SK-MEL-5 (cell line): Measurements from ENCODE around the gene PLA2G4E. TPM values are rescaled to one million over a fixed set of nuclear protein-coding genes. Genes with fewer than 3 reads are reported as not detected.

Experiments used
- DNase-seq: peaks from one replicate; pipeline ENCODE4 v3.0.0-alpha.2; 2016; ENCODE audit warnings: low read depth, low spot score
- in situ Hi-C: cut with HindIII; loops from 2 replicates; pipeline ENCODE4 v1.10.0; 2016; ENCODE audit warnings: low sequenced_read_pairs, high pct_unique_total_duplicates, low pct_unique_long_range_greater_than_20kb
- total RNA-seq: library from RNA; depleted of rRNA; stranded (reverse); fragments of >200 nt; shearing (Covaris generic); gene quantifications from 2 replicates; pipeline ENCODE4 v1.2.3, GENCODE V29; 2014

The PLA2G4E gene
- total RNA-seq, 1 experiment from 2014 or later, result not detected

DNA sequence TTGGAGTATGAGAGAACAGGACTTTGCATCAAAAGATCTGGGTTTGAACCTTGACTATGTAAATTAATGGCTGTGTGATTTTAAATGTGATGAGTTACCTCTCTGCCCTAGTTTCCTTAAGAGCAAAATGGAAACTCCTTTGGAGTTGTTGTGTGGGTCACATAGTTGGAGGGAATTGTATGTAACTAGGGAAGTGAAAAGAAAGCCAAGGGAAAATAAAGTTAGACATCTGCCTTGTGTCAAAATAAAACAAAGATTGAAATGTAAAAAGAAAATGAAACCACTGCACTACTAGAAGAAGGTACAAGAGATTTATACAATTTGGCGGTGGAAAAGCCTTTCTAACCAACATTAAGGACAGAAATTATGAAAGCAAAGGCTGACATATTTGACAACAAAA, 46.8 kb downstream of the PLA2G4E start:
- no peak for DNase-seq
- in situ Hi-C loops, result no loop called here

GRCh38 chr15:41972253-41973242, 48.3 kb downstream of the PLA2G4E start, which contains the start of gene EHD4:
Gene EHD4, minus strand, starts transcription at chr15:41972557. Its CDS starts 63 bp downstream, at chr15:41972494.
- DNase-seq, result peak; percentile 100
- in situ Hi-C loops, result no loop called here

DNA sequence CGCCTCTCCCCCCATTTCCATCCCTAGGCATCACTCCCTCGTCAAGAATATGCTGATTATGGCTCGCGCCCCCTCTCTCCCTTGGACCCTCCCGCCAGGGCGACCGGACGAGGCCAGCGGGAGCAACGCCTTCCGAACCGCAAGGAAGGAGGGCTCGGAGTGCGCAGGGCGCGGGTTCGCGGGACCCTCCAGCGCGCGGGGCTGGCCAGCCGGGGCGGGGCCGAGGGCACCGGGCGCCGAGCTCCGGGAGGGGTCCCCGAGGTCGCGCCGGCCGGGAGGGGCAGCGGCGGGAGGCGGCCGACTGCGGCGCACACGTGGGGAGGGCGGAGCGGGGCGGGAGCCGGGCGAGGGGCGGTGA, 49.0 kb downstream of the PLA2G4E start:
- in situ Hi-C loops, result no loop called here
- no peak for DNase-seq

DNA sequence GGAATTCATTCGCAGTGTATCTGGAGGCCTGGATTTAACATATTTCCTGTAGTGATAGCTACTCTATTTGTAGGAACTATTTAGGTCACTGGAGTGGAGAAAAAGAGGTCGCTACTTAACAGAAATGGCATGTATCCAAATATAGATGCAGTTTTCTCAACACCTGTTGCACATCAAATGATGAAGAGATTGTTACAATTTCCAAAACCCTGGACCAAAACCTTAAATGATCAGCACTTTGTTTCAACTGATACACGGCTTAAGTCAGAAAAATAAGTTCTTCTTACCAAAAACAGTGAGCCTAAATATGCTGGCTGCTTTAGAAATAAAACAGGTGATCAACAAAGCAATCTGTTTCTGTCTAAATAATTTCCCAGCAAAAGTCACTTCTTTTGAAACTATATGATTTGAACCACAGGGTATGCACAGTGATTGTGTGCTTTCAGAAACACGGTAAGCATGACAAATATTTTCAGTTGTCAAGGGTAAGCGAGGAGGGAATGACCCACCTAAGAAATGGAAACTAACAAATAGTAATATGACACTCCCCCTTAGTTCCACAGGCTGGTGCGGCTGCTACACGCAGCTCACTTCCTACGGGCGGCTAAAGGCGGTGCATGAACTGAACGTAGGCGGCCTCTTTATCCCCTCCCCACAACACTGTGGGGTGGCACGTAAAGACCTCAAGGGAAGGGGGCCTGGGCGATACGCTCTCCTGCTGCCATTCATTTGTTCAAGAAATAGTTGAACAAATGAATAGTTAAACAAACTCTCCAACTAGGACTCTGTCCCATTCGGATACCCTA, 49.5 kb downstream of the PLA2G4E start:
- DNase-seq, result peak; percentile 46
- in situ Hi-C loops, result no loop called here

DNA sequence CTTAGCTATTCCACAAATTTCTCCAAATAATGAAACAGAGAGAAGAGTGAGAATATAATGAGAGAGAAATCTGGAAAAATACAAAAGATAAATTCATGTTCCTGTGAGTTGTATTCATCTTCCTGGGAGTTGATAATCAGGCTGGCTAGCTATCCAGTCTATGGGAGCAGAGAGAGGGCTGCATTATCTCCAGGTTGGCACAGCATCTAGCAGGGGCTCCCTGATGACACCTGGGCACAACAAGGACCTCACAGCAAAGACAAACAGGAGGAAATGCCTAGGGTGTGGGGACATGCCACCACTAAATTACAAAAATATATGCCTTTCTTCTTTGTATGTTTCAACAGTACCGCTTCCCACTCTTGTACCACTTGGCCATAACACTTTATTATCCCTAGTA, 50.4 kb downstream of the PLA2G4E start:
- DNase-seq, result no peak
- in situ Hi-C loops, result no loop called here

DNA sequence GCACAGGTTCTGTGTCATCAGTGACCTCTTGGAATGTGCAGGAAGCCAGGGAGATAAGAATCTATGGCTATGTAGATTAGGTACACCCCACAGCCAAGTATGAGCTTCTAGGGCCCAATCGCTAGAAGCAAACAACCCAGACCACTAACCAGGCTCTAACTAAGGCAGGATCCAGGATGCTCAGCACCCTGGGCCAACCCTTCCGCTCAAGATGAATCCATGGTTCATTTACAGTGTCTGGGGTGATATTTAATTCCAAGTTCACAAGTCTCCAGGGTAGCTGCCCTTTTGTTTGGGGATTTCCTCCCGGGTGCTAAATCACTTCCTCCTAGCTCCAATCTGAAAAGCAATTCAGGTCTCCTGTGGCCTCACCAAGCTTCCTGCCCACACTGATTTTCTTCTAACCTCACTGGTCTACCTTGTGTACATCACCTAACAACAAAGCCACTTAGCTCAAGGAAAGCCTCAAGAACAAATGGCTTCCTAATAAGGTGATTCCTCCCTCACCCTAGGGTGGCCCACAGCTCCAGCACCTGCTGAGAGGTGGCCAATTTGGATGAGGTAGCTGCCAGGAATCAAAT, 50.9 kb downstream of the PLA2G4E start:
- in situ Hi-C loops, result no loop called here

GRCh38 chr15:41968701-41969100, 52.1 kb downstream of the PLA2G4E start:
- in situ Hi-C loops, result no loop called here
- DNase-seq, result no peak

More for the DNA sequence above, 50.9 kb downstream of the PLA2G4E start:
- DNase-seq, result no peak

GRCh38 chr15:41967506-41968206, 53.2 kb downstream of the PLA2G4E start:
- DNase-seq, result no peak
- in situ Hi-C loops, result no loop called here

- in situ Hi-C loops, result no loop called here
Measured at GRCh38 chr15:41966920-41967465, 53.8 kb downstream of the PLA2G4E start.

GRCh38 chr15:41966414-41966812, 54.4 kb downstream of the PLA2G4E start:
- DNase-seq, result no peak
- in situ Hi-C loops, result no loop called here

More at GRCh38 chr15:41966920-41967465, 53.8 kb downstream of the PLA2G4E start:
- DNase-seq, result no peak

DNA sequence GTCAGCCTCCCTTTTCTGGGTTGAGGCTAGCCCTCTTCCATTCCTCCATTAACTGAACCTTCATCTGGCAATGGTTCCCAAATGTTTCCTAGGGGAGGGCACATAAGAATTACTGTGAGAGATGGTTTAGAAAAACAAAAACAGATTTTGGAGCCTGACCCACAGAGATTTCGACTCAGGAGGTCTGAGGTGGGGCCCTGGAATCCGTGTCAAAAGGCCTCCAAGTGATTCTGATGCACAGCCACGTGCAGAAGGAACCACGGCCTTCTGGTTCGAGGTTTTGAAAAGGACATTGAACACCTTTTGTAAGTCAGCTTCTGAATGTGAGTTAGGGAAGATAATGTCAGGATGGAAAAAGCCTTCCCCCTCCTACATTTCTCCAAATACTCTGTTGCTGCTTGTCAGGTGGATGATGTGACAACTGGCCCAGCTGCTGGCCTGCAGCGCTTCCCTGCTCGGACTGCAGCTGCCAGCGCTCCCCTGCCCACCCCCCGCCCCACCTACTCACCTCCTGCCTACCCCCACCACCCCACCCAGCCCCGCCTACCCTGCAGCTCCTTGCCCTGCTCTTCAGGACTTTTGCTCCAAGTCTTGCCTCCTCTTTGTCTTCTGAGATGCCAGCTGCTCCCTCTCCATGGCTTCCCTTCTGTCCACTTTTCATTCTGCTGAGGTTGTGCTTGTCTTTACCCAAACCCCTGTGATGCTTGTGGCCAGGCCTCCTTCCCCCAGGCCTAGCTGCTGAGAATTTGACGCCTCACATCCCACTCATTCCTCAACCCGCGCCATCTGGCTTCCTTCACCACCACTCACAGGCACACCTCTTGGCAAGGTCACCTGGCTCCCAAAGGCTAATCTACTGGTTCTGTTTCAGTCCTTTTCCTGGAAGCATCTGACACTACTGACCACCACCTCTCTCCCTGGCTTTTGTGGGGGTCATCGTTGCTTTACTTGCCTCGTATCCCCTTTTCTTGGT, 55.1 kb downstream of the PLA2G4E start:
- in situ Hi-C loops, result no loop called here
- DNase-seq, result no peak

DNA sequence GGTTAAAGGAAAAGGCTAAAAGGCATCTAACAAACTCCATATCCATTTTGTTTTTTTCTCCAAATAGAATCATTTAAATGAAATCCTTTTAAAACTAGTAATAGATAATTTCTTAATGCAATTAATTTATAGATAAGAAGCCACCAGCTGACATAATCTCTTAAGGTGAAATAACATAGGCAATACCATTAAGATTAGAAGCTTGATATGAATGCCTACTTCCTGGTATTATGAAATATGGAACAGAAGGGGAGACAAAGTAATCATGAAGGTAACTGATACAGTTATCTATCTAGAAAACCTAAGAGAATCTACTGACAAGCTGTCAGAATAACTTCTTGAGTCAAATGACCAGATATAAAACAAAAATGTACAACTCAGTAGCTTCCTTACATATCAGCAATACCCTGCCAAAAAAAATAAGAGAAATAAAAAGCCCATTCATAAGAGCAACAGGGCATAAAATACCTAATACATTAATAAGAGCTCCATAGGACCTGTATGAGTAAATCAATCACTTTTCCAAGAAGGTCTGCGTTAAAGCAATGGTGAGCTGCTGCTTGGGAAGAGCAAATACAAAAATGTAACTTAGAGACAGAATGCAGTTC, 59.1 kb downstream of the PLA2G4E start:
- in situ Hi-C loops, result no loop called here
- DNase-seq, result no peak

GRCh38 chr15:41961001-41961518, 59.8 kb downstream of the PLA2G4E start:
- no peak for DNase-seq
- in situ Hi-C loops, result no loop called here

GRCh38 chr15:41958002-41958420, 62.8 kb downstream of the PLA2G4E start:
- in situ Hi-C loops, result no loop called here
- DNase-seq, result no peak

DNA sequence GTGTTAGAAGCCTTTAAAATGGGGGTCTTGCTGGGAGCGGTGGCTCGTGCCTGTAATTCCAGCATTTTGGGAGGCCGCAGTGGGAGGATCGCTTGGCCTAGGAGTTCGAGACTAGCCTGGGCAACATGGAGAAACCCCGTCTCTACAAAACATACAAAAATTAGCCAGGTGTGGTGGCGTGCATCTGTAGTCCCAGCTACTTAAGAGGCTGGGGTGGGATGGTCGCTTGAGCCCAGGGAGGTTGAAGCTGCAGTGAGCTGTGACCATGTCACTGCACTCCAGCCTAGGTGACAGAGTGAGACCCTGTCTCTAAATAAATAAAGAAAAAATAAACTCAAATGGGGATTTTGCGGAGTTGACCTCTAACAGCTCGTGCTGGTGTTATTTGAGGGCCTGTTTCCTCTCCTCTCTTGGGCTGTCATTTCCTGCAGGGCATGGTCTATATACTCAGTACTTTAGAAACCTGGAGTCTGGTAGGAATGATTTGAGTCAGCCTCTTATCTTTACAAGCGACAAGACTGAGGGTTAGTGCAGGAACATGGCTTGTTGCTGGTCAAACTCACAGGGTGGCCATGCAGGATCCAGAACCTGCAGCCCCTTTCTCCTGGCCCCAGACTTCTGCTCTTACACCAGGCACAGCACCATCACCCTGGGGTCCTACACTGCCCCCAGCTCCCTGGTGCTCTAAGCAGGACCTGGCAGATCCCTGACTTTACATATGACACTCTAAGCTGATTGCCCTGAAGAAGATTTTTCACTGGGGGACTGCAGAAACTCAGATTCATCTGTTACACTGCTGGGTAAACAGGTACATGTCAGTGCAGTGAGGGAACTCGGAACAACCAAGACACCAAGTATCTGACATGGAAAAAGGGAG, 63.6 kb downstream of the PLA2G4E start:
- DNase-seq, result no peak
- in situ Hi-C loops, result no loop called here
